Esophagus muscularis mucosa (tissue), 3 donors: ENCODE measurements around the gene FHOD1.

Experiments used
- CTCF ChIP-seq, 3 experiments: fragments of 200-600 bp in 2 of 3; fragments of 450-650 bp in 1 of 3; sonication (generic) in 2 of 3; IDR thresholded peaks; one replicate each; pipeline ENCODE4 v1.5.1; 2017 to 2019; ENCODE audit warnings: antibody characterized with exemption in 3 of 3, mild to moderate bottlenecking in 2 of 3, moderate library complexity in 1 of 3
- POLR2AphosphoS5 ChIP-seq, 2 donors: sonication (generic); formaldehyde crosslinking; IDR thresholded peaks; one replicate each; pipeline ENCODE4 v1.6.1; 2017; ENCODE audit warnings: antibody characterized with exemption in 2 of 2

DNA sequence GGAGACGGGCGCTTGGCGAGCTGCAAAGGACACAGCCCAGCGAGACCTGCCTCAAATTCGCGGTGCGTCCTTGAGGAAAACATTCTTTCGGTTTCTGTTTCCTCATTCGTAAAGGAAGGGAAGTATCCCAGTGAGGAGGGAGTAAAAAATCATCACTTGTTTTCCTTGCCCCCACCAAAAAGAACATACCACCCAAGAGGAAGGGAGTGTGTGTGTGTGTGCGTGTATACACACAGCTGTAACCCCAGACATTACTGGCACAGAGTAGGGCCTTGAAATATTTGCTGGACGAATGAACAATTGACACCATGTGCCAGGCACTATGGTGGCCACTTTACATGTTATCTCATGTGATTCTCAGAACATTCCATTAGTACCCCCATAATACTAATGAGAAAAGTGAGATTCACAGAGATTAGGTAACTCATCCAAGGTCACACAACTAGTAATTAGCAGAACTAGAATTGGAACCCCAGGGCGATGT, 61.6 kb downstream of the FHOD1 start:
- no peak for TF ChIP-seq CTCF (IDR thresholded peaks at IDR 0.05)
- TF ChIP-seq POLR2AphosphoS5 (IDR thresholded peaks at IDR 0.05): no peak
